Measurements from ENCODE around the gene CWC22.

- TF ChIP-seq, protein P1, sequence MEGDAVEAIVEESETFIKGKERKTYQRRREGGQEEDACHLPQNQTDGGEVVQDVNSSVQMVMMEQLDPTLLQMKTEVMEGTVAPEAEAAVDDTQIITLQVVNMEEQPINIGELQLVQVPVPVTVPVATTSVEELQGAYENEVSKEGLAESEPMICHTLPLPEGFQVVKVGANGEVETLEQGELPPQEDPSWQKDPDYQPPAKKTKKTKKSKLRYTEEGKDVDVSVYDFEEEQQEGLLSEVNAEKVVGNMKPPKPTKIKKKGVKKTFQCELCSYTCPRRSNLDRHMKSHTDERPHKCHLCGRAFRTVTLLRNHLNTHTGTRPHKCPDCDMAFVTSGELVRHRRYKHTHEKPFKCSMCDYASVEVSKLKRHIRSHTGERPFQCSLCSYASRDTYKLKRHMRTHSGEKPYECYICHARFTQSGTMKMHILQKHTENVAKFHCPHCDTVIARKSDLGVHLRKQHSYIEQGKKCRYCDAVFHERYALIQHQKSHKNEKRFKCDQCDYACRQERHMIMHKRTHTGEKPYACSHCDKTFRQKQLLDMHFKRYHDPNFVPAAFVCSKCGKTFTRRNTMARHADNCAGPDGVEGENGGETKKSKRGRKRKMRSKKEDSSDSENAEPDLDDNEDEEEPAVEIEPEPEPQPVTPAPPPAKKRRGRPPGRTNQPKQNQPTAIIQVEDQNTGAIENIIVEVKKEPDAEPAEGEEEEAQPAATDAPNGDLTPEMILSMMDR (IDR thresholded peaks at IDR 0.05): no peak
- TF ChIP-seq POLR2A (IDR thresholded peaks at IDR 0.05) (no peak), POLR2AphosphoS5 (IDR thresholded peaks at IDR 0.05) (no peak)
Measured at GRCh38 chr2:180010701-180011100, 3.6 kb upstream of the CWC22 start.

Measured in prostate gland (tissue), 2 donors.